ENCODE measurements around the gene TMOD4. TPM values are rescaled to one million over a fixed set of nuclear protein-coding genes. Genes with fewer than 3 reads are reported as not detected.

TMOD4 gene
- total RNA-seq (2021) (0.66 to 0.82 TPM (median 0.79 TPM) in 3 replicates), Bru-seq, nascent RNA (percentile 52 among the genes with signal in this experiment)
- long read RNA-seq, experiment 1 = 0 reads
- long read RNA-seq, experiment 2, partial matches to known transcripts = 0 of 1 reads
- long read RNA-seq, experiment 2, other reads (novel, unspliced or antisense) = 1 of 1 reads
- long read RNA-seq, experiment 3 = 0 reads

DNA sequence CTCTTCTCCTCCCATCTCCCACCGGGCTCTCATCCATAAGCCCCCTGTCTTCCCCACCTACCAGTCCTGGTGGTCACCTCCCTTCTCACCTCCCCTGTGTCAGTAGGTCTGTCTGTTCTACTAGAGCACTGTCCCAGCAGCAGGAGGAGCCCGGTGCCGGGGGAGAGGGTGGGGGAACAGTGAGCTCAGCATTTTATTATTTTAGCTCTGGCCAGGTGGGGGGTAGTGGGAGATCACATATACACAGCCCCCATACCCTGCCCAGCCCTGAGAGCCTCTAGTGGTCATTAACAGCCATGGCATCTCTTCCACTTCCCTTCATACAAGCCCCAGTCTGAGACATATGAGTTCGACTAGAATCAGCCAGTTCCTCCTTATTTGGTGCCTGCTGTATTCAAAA, at the start of gene TMOD4:
TMOD4 (minus strand) TSS at position 119 of the 400 bp plus-strand sequence. CDS start 1,106 bp downstream, outside the sequence.
- TF ChIP-seq ZNF121 (CRISPR knock-in tag; IDR thresholded peaks at IDR 0.05) = no peak
- TF ChIP-seq, protein P1, sequence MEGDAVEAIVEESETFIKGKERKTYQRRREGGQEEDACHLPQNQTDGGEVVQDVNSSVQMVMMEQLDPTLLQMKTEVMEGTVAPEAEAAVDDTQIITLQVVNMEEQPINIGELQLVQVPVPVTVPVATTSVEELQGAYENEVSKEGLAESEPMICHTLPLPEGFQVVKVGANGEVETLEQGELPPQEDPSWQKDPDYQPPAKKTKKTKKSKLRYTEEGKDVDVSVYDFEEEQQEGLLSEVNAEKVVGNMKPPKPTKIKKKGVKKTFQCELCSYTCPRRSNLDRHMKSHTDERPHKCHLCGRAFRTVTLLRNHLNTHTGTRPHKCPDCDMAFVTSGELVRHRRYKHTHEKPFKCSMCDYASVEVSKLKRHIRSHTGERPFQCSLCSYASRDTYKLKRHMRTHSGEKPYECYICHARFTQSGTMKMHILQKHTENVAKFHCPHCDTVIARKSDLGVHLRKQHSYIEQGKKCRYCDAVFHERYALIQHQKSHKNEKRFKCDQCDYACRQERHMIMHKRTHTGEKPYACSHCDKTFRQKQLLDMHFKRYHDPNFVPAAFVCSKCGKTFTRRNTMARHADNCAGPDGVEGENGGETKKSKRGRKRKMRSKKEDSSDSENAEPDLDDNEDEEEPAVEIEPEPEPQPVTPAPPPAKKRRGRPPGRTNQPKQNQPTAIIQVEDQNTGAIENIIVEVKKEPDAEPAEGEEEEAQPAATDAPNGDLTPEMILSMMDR (IDR thresholded peaks at IDR 0.05) = peak; percentile 51
- DNase-seq (ENCODE audit: low spot score) = peak; percentile 19
- Mint-ChIP-seq H3K4me1 (no peaks in the 10 kb centered on the region), H3K4me3 (no peak within 1 kb of the TSS), H3K27me3 (ENCODE audit: low read depth) (no peaks in the 10 kb centered on the region), H3K36me3 (peaks cover 41% of the 10 kb centered on the region), H3K27ac (no peak within 1 kb of the TSS), H3K9me3 (no peaks in the 10 kb centered on the region)
- ATAC-seq = peak; percentile 92
- POLR2A ChIA-PET = no interaction called here
- CTCF ChIA-PET = interaction anchor here (0.6 to 1.9 kb wide), 6 partner anchors 10 to 125 kb away, joined by 3 to 13 read pairs (median 5); partner anchors contain the start of genes LYSMD1, SCNM1 and VPS72

DNA sequence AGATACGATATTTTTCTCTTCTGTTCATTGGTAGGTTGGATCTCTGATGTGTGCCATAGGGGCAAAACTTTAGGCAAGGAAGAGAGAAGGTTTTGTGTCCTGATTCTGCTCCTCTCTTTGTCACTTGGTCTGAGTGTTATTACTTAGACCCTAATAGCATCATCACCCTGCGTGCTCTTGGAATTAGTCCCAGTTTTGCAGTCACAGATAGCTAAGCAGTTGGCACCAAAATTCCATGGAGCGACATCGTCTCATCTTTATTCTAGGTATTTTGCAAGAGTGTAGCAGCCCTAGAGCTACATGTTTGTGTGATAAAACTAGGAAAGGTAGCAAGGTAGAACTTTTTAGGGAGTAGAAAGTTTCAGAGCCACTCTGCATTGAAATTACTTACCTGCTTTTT, 46.3 kb upstream of the TMOD4 start:
- H3K36me3 Mint-ChIP-seq = peaks cover 33% of the 10 kb centered on the region
- peaks cover 6% of the 10 kb centered on the region for H3K4me1 Mint-ChIP-seq
- ChIA-PET POLR2A (interaction anchor here (0.6 kb wide), 1 partner anchor 869 kb away, joined by 3 read pairs; no protein-coding TSS in a partner anchor), CTCF (interaction anchor here (1.0 to 1.2 kb wide), 3 partner anchors 30 to 122 kb away, joined by 3 to 6 read pairs (median 4); no protein-coding TSS in a partner anchor)
- peak overlapping the region; percentile 78 for H3K27ac Mint-ChIP-seq
- no peaks in the 10 kb centered on the region for H3K27me3 Mint-ChIP-seq (ENCODE audit: low read depth)
- TF ChIP-seq SMAD3 (CRISPR knock-in tag; IDR thresholded peaks at IDR 0.05; ENCODE audit: borderline replicate concordance) = no peak
- TF ChIP-seq, protein P1 (IDR thresholded peaks at IDR 0.05) = no peak
- no peak for TF ChIP-seq SP1 (CRISPR knock-in tag; conservative IDR thresholded peaks at IDR 0.05)
- TF ChIP-seq, protein P2, sequence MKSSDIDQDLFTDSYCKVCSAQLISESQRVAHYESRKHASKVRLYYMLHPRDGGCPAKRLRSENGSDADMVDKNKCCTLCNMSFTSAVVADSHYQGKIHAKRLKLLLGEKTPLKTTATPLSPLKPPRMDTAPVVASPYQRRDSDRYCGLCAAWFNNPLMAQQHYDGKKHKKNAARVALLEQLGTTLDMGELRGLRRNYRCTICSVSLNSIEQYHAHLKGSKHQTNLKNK (CRISPR knock-in tag; IDR thresholded peaks at IDR 0.05) = no peak
- no peak overlapping the region for H3K4me3 Mint-ChIP-seq
- no peak for DNase-seq (ENCODE audit: low spot score)
- ATAC-seq = no peak
- H3K9me3 Mint-ChIP-seq = no peaks in the 10 kb centered on the region

DNA sequence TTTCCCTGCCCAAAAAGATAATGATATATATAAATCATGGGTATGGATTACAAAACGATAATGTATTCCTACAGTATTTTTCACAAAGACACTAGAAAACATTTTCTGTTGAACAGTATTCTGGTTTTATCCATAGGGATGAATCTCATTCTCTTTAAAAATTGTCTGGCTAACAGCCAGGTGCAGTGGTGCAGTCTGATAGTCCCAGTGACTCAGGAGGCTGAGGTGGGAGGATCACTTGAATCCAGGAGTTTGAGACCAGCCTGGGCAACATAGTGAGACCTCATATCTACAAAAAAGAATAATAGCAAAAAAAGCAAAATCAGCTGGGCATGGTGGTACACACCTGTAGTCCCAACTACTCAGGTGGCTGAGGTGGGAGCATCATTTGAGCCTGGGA, 45.8 kb upstream of the TMOD4 start:
- TF ChIP-seq, protein P3, sequence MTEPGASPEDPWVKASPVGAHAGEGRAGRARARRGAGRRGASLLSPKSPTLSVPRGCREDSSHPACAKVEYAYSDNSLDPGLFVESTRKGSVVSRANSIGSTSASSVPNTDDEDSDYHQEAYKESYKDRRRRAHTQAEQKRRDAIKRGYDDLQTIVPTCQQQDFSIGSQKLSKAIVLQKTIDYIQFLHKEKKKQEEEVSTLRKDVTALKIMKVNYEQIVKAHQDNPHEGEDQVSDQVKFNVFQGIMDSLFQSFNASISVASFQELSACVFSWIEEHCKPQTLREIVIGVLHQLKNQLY (CRISPR knock-in tag; IDR thresholded peaks at IDR 0.05) = no peak
- TF ChIP-seq ZNF232 (CRISPR knock-in tag; IDR thresholded peaks at IDR 0.05) = no peak
- TF ChIP-seq ESRRA (CRISPR knock-in tag; IDR thresholded peaks at IDR 0.05; ENCODE audit: borderline replicate concordance) = no peak
- TF ChIP-seq, protein P4, sequence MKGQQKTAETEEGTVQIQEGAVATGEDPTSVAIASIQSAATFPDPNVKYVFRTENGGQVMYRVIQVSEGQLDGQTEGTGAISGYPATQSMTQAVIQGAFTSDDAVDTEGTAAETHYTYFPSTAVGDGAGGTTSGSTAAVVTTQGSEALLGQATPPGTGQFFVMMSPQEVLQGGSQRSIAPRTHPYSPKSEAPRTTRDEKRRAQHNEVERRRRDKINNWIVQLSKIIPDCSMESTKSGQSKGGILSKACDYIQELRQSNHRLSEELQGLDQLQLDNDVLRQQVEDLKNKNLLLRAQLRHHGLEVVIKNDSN (CRISPR knock-in tag; IDR thresholded peaks at IDR 0.05) = no peak
- TF ChIP-seq, protein P5, sequence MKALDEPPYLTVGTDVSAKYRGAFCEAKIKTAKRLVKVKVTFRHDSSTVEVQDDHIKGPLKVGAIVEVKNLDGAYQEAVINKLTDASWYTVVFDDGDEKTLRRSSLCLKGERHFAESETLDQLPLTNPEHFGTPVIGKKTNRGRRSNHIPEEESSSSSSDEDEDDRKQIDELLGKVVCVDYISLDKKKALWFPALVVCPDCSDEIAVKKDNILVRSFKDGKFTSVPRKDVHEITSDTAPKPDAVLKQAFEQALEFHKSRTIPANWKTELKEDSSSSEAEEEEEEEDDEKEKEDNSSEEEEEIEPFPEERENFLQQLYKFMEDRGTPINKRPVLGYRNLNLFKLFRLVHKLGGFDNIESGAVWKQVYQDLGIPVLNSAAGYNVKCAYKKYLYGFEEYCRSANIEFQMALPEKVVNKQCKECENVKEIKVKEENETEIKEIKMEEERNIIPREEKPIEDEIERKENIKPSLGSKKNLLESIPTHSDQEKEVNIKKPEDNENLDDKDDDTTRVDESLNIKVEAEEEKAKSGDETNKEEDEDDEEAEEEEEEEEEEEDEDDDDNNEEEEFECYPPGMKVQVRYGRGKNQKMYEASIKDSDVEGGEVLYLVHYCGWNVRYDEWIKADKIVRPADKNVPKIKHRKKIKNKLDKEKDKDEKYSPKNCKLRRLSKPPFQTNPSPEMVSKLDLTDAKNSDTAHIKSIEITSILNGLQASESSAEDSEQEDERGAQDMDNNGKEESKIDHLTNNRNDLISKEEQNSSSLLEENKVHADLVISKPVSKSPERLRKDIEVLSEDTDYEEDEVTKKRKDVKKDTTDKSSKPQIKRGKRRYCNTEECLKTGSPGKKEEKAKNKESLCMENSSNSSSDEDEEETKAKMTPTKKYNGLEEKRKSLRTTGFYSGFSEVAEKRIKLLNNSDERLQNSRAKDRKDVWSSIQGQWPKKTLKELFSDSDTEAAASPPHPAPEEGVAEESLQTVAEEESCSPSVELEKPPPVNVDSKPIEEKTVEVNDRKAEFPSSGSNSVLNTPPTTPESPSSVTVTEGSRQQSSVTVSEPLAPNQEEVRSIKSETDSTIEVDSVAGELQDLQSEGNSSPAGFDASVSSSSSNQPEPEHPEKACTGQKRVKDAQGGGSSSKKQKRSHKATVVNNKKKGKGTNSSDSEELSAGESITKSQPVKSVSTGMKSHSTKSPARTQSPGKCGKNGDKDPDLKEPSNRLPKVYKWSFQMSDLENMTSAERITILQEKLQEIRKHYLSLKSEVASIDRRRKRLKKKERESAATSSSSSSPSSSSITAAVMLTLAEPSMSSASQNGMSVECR (CRISPR knock-in tag; IDR thresholded peaks at IDR 0.05; ENCODE audit: borderline replicate concordance) = no peak
- no peaks in the 10 kb centered on the region for H3K27me3 Mint-ChIP-seq (ENCODE audit: low read depth)
- H3K4me3 Mint-ChIP-seq = no peak overlapping the region
- H3K4me1 Mint-ChIP-seq = peaks cover 6% of the 10 kb centered on the region
- no peak for ATAC-seq
- H3K9me3 Mint-ChIP-seq = no peaks in the 10 kb centered on the region
- no peak for DNase-seq (ENCODE audit: low spot score)
- POLR2A ChIA-PET = interaction anchor here (0.6 kb wide), 1 partner anchor 869 kb away, joined by 3 read pairs; no protein-coding TSS in a partner anchor
- CTCF ChIA-PET = interaction anchor here (1.2 kb wide), 1 partner anchor 122 kb away, joined by 3 read pairs; no protein-coding TSS in a partner anchor
- H3K27ac Mint-ChIP-seq = no peak overlapping the region
- H3K36me3 Mint-ChIP-seq = peaks cover 29% of the 10 kb centered on the region
